ENCODE measurements around the gene NUP210. TPM values are rescaled to one million over a fixed set of nuclear protein-coding genes. Genes with fewer than 3 reads are reported as not detected.
A peak's percentile ranks its signal among the peaks of the same experiment; 100 is the strongest.

NUP210 gene
- total RNA-seq, 1 experiment from 2014 or later, result 64.0 TPM

GRCh38 chr3:13393427-13394360 is 26.4 kb downstream of the NUP210 start:
- H3K27ac ChIP-seq (ENCODE audit: low read length), result no peak overlapping the region

GRCh38 chr3:13391308-13391707 is 28.8 kb downstream of the NUP210 start:
- TF ChIP-seq EZH2 (IDR thresholded peaks at IDR 0.05; ENCODE audit: low read length, unreplicated experiment) (no peak), CTCF (conservative IDR thresholded peaks at IDR 0.05; ENCODE audit: low read depth, low read length) (peak; percentile 54)
- CTCF ChIA-PET, result interaction anchor here (1.0 kb wide), 1 partner anchor 61 kb away, joined by 4 read pairs; no protein-coding TSS in a partner anchor
- Histone ChIP-seq H3K9ac (ENCODE audit: low read length) (no peak overlapping the region), H3K79me2 (ENCODE audit: low read length) (no peaks in the 10 kb centered on the region), H3K9me2 (replicated peaks; ENCODE audit: low read length) (no peaks in the 10 kb centered on the region), H2AFZ (ENCODE audit: low read length) (no peak overlapping the region), H3K36me3 (ENCODE audit: low read depth, low read length) (peaks cover 37% of the 10 kb centered on the region), H4K20me1 (ENCODE audit: low read length) (no peaks in the 10 kb centered on the region), H3K27me3 (ENCODE audit: low read length) (no peaks in the 10 kb centered on the region), H3K4me1 (ENCODE audit: insufficient read depth, low read length) (no peaks in the 10 kb centered on the region), H3K9me3 (ENCODE audit: low read length) (no peaks in the 10 kb centered on the region), H3F3A (ENCODE audit: low read length, unreplicated experiment) (no peaks in the 10 kb centered on the region), H3K4me3 (ENCODE audit: low read length) (no peak overlapping the region), H3K27ac (ENCODE audit: low read length) (no peak overlapping the region), H3K4me2 (ENCODE audit: low read length) (no peak overlapping the region)
- ATAC-seq, result no peak
- no peak for DNase-seq
- BruUV-seq (replicated peaks), result no TSS peak
- intact Hi-C loops (cut with micrococcal nuclease), result no loop called here
- POLR2A ChIA-PET (ENCODE audit: unreplicated experiment), result no interaction called here

More at GRCh38 chr3:13393427-13394360, 26.4 kb downstream of the NUP210 start:
- no peak for DNase-seq
- no peaks in the 10 kb centered on the region for H3F3A ChIP-seq (ENCODE audit: low read length, unreplicated experiment)
- peaks cover 32% of the 10 kb centered on the region for H3K36me3 ChIP-seq (ENCODE audit: low read depth, low read length)
- POLR2A ChIA-PET (ENCODE audit: unreplicated experiment), result no interaction called here
- H3K9me2 ChIP-seq (replicated peaks; ENCODE audit: low read length), result no peaks in the 10 kb centered on the region
- H3K9me3 ChIP-seq (ENCODE audit: low read length), result no peaks in the 10 kb centered on the region
- intact Hi-C loops (cut with micrococcal nuclease), result no loop called here
- no peaks in the 10 kb centered on the region for H3K79me2 ChIP-seq (ENCODE audit: low read length)
- no peak overlapping the region for H3K9ac ChIP-seq (ENCODE audit: low read length)
- no peak for TF ChIP-seq EZH2phosphoT487 (IDR thresholded peaks at IDR 0.05; ENCODE audit: borderline replicate concordance, low read length)
- TF ChIP-seq CTCF (conservative IDR thresholded peaks at IDR 0.05; ENCODE audit: low read depth, low read length), result no peak
- no peak for TF ChIP-seq EZH2 (IDR thresholded peaks at IDR 0.05; ENCODE audit: low read length, unreplicated experiment)
- no peak overlapping the region for H3K4me2 ChIP-seq (ENCODE audit: low read length)
- BruUV-seq (replicated peaks), result no TSS peak
- H3K27me3 ChIP-seq (ENCODE audit: low read length), result no peaks in the 10 kb centered on the region
- CTCF ChIA-PET, result interaction anchor here (0.5 kb wide), 1 partner anchor 134 kb away, joined by 3 read pairs; no protein-coding TSS in a partner anchor
- no peaks in the 10 kb centered on the region for H3K4me1 ChIP-seq (ENCODE audit: insufficient read depth, low read length)
- H2AFZ ChIP-seq (ENCODE audit: low read length), result no peak overlapping the region
- no peak overlapping the region for H3K4me3 ChIP-seq (ENCODE audit: low read length)
- no peaks in the 10 kb centered on the region for H4K20me1 ChIP-seq (ENCODE audit: low read length)
- ATAC-seq, result no peak

- Histone ChIP-seq H3K27ac (ENCODE audit: low read length) (no peak overlapping the region), H3K4me2 (ENCODE audit: low read length) (no peak overlapping the region), H3K9me3 (ENCODE audit: low read length) (no peaks in the 10 kb centered on the region), H3K4me1 (ENCODE audit: insufficient read depth, low read length) (no peaks in the 10 kb centered on the region), H3K9ac (ENCODE audit: low read length) (no peak overlapping the region), H3K79me2 (ENCODE audit: low read length) (no peaks in the 10 kb centered on the region), H3K9me2 (replicated peaks; ENCODE audit: low read length) (no peaks in the 10 kb centered on the region), H3F3A (ENCODE audit: low read length, unreplicated experiment) (no peaks in the 10 kb centered on the region), H2AFZ (ENCODE audit: low read length) (no peak overlapping the region), H3K4me3 (ENCODE audit: low read length) (no peak overlapping the region), H3K36me3 (ENCODE audit: low read depth, low read length) (peaks cover 50% of the 10 kb centered on the region; the same call in 1 of the 2 replicates), H4K20me1 (ENCODE audit: low read length) (no peaks in the 10 kb centered on the region), H3K27me3 (ENCODE audit: low read length) (no peaks in the 10 kb centered on the region)
- CTCF ChIA-PET, result no interaction called here
- ATAC-seq (no peak), DNase-seq (no peak)
- BruUV-seq (replicated peaks), result no TSS peak
- intact Hi-C loops (cut with micrococcal nuclease), result no loop called here
- no peak for TF ChIP-seq EZH2 (IDR thresholded peaks at IDR 0.05; ENCODE audit: low read length, unreplicated experiment)
- TF ChIP-seq CTCF (conservative IDR thresholded peaks at IDR 0.05; ENCODE audit: low read depth, low read length), result no peak
- TF ChIP-seq EZH2phosphoT487 (IDR thresholded peaks at IDR 0.05; ENCODE audit: borderline replicate concordance, low read length), result no peak
- POLR2A ChIA-PET (ENCODE audit: unreplicated experiment), result no interaction called here
Measured at GRCh38 chr3:13389378-13389777, 30.7 kb downstream of the NUP210 start.
